Inferior parietal cortex (tissue), 1 donor: Measurements from ENCODE around the gene KRTAP4-1.
"Not testable (repeated sequence)": the region's sequence is repeated elsewhere in the genome, so short reads cannot be mapped to it uniquely, and the experiment has no call there.

Experiments
- DNase-seq: peaks from one replicate; pipeline ENCODE4 v3.0.0-alpha.2; 2016; ENCODE audit errors: extremely low spot score

KRTAP4-1 gene

GRCh38 chr17:41184480-41184961 is at the start of gene KRTAP4-1:
Gene KRTAP4-1, minus strand, starts transcription at chr17:41184911. Its CDS starts 57 bp downstream, at chr17:41184854.
- no peak for DNase-seq

GRCh38 chr17:41232399-41233105 is 47.8 kb upstream of the KRTAP4-1 start, which contains the start of gene KRTAP9-3:
Gene KRTAP9-3, plus strand, starts transcription at chr17:41232449. Its CDS starts 53 bp downstream, at chr17:41232502.
- not testable (repeated sequence) for DNase-seq

- DNase-seq, result no peak
Observed at GRCh38 chr17:41231731-41232130, 47.0 kb upstream of the KRTAP4-1 start.

- no peak for DNase-seq
Observed at GRCh38 chr17:41230094-41230493, 45.4 kb upstream of the KRTAP4-1 start.

- DNase-seq, result not testable (repeated sequence)
Observed at GRCh38 chr17:41226598-41227095, 41.9 kb upstream of the KRTAP4-1 start, which contains the start of gene KRTAP9-2. Gene KRTAP9-2, plus strand, starts transcription at chr17:41226648. Its CDS starts 7 bp downstream, at chr17:41226655.

- DNase-seq, result no peak
Observed at GRCh38 chr17:41226051-41226450, 41.3 kb upstream of the KRTAP4-1 start.

- no peak for DNase-seq
Observed at GRCh38 chr17:41223821-41224220, 39.1 kb upstream of the KRTAP4-1 start.

- DNase-seq, result no peak
Observed at GRCh38 chr17:41215681-41216080, 31.0 kb upstream of the KRTAP4-1 start.

- no peak for DNase-seq
Observed at GRCh38 chr17:41212524-41213169, 27.9 kb upstream of the KRTAP4-1 start.

GRCh38 chr17:41211845-41212466 is 27.2 kb upstream of the KRTAP4-1 start:
- no peak for DNase-seq

GRCh38 chr17:41199421-41200078 is 14.8 kb upstream of the KRTAP4-1 start:
- DNase-seq, result no peak

GRCh38 chr17:41196068-41196467 is 11.4 kb upstream of the KRTAP4-1 start:
- no peak for DNase-seq

- no peak for DNase-seq
Observed at GRCh38 chr17:41190328-41190727, 5.6 kb upstream of the KRTAP4-1 start.

- not testable (repeated sequence) for DNase-seq
Observed at GRCh38 chr17:41189837-41190318, 5.2 kb upstream of the KRTAP4-1 start, which contains the start of gene KRTAP9-1. Gene KRTAP9-1, plus strand, starts transcription at chr17:41189887. Its CDS starts 0 bp downstream, at chr17:41189887.

- no peak for DNase-seq
Observed at GRCh38 chr17:41186872-41187271, 2.2 kb upstream of the KRTAP4-1 start.

- no peak for DNase-seq
Observed at GRCh38 chr17:41185001-41185400, 290 bp upstream of the KRTAP4-1 start.

GRCh38 chr17:41178843-41179616 is 5.7 kb downstream of the KRTAP4-1 start:
- no peak for DNase-seq

GRCh38 chr17:41178341-41178740 is 6.4 kb downstream of the KRTAP4-1 start:
- no peak for DNase-seq

- DNase-seq, result no peak
Observed at GRCh38 chr17:41177727-41178271, 6.9 kb downstream of the KRTAP4-1 start, which contains the start of gene KRTAP4-2. Gene KRTAP4-2, minus strand, starts transcription at chr17:41178221. Its CDS starts 57 bp downstream, at chr17:41178164.

GRCh38 chr17:41176744-41177387 is 7.8 kb downstream of the KRTAP4-1 start:
- DNase-seq, result no peak
